ENCODE data around the gene ALK. TPM values are rescaled to one million over a fixed set of nuclear protein-coding genes. Genes with fewer than 3 reads are reported as not detected.
A peak's percentile ranks its signal among the peaks of the same experiment; 100 is the strongest.

ALK gene
- polyA plus RNA-seq, 12 donors = 0.03 to 1.6 (median 0.12) TPM; not detected in 1

GRCh38 chr2:29655391-29656086, 265.8 kb downstream of the ALK start:
- no peak for DNase-seq

DNA sequence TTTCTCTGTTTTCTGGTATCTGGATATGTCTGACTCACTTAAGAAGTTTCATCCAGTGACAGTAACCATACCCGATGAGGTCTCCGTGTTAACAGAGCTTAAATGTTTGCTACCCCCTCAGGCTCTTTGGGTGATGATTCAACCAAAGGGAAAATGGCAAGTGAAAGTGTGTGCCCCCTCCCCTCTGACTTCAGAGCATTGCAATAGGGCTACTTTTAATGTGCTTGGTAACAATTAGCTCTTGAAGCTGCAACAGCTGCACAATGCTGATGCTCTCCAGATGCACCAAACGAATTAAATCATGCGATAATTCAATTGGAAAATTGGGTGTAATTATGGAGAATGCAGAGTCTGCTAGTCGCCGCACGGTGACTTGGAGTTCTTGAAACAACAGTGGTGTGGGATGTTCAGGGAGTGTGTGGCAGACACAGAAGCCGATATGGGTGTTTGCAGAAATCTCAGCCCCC, 270.7 kb downstream of the ALK start:
- DNase-seq = no peak

DNA sequence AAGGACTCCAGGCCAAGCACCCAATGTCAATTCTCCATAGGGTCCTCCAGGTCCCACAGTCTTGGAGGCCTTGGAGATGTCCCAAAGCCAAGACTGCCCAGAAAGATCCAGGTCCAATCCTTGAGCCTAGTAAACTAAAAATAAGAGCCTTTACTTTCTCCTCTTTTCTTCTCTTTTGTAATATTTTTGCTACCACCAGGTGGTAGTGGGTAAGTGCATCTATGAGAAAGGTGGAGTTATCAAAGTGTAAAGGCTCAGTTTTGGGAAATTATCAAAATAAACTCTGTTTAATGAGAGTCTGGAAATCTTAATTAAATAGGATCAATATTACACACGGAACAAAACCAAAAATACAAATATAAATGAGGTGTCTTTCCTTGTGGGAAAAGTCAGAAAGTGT, 276.4 kb downstream of the ALK start:
- DNase-seq = no peak

- DNase-seq = no peak
Measured at GRCh38 chr2:29643196-29643595, 278.2 kb downstream of the ALK start.

DNA sequence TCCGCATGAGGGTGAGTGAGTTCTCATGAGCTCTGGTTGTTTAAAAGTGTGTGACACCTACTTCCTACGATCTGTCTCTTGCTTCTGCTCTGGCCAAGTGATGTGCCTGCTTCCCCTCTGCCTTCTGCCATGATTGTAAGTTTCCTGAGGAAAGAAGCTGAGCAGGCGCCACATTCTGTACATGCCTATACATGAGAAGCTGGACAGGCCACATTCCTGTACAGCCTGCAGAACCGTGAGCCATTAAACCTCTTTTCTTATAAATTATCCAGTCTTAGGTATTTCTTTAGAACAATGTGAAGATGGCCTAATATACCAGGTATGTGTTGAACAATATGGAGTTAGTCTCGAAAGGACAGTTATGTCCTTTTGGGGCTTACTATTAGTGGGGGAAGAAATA, 281.0 kb downstream of the ALK start:
- no peak for DNase-seq

- no peak for DNase-seq
Measured at GRCh38 chr2:29638641-29639040, 282.7 kb downstream of the ALK start.

- no peak for DNase-seq
Measured at GRCh38 chr2:29634916-29635315, 286.5 kb downstream of the ALK start.

DNA sequence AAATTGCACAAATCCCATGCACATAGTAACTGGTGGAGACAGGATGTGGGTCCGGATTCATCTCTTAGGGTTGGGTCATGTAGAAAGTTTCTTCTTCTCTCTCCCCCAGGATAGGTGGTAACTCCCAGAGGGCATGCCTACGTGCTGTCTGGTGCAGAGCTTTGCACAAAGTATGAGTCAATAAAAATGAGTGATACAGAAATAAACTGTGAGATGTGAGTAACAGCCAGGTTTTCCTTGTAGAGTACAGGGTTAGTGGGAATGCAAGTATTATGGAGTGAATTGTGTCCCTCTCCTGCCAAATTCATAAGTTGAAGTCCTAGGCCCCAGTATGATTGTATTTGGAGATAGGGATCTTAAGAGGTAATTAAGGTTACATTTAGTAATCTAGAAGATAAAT, 289.4 kb downstream of the ALK start:
- DNase-seq = no peak

- DNase-seq = no peak
Measured at GRCh38 chr2:29629495-29629894, 291.9 kb downstream of the ALK start.

- DNase-seq = no peak
Measured at GRCh38 chr2:29628862-29629261, 292.5 kb downstream of the ALK start.

DNA sequence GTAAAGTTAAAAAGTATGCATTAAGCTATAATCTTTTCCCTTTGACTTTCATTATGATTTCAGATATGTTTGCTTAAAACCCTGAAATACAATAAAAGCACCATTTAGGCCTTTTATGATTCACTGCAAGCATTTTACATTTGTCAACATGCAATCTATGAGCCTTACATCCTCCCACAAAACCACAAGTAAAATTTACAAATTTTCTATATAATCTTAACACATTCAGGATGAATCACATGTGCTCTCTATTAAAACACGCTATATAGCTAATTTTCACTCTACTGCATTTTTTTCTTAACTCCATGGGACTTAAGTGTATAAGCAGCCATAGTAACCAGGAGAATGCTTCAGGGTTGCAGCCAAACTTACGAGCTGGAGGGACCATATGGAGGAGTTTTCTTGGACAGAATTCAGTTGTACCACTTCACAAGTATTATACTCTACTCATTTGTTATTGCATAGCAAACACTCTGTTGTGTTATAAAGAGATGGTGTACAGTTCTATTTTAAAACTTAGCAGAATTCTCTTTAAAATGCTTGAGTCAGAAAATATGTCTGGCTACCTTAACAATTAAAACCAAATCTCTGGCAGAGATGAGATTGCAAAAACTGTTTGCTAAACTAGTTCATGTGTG, 293.2 kb downstream of the ALK start:
- no peak for DNase-seq

GRCh38 chr2:29627279-29627711, 294.1 kb downstream of the ALK start:
- peak; percentile 21 for DNase-seq

GRCh38 chr2:29620890-29621289, 300.5 kb downstream of the ALK start:
- no peak for DNase-seq

- no peak for DNase-seq
Measured at GRCh38 chr2:29619689-29620088, 301.7 kb downstream of the ALK start.

DNA sequence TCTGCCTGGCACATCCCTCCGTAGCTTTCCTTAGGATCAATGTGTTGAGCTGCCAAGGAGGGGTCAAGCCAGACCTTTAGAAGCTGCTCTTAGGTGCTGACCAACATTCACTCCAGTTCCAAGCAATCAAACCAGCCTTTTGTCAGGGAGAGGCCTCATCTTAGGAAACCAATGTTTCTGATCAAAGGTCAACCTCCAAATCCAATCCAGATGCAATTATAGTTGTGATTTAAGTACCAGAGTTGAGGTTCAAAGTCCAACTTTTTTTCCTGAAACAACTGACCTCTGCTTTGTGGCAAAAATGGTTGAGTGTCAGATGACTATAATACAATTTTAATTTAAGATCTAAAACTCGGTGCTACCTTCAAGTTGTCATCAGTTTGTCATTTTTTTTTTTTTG, 303.4 kb downstream of the ALK start:
- no peak for DNase-seq

- DNase-seq = no peak
Measured at GRCh38 chr2:29617351-29617750, 304.0 kb downstream of the ALK start.

- no peak for DNase-seq
Measured at GRCh38 chr2:29616569-29616968, 304.8 kb downstream of the ALK start.

DNA sequence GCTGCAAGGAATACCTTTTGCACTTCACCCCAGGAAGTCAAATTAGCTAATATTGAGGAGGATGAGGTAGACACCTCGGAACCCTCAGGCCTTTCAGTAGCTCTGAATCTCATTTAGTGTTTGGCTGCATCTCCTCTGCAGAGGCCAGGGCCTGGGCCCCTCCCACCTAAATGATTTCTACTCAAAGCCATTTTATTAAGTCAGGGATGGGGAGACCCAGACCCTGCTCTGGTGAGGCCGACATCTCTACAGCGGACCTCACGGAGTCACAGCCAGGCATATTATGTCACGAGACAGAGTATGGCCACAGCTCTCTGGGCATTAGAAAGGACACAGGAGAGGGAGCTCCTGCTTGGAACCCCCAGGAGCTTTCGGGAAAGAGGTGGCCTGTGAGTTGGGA, 305.5 kb downstream of the ALK start:
- no peak for DNase-seq

- DNase-seq = no peak
Measured at GRCh38 chr2:29615183-29615582, 306.2 kb downstream of the ALK start.

DNA sequence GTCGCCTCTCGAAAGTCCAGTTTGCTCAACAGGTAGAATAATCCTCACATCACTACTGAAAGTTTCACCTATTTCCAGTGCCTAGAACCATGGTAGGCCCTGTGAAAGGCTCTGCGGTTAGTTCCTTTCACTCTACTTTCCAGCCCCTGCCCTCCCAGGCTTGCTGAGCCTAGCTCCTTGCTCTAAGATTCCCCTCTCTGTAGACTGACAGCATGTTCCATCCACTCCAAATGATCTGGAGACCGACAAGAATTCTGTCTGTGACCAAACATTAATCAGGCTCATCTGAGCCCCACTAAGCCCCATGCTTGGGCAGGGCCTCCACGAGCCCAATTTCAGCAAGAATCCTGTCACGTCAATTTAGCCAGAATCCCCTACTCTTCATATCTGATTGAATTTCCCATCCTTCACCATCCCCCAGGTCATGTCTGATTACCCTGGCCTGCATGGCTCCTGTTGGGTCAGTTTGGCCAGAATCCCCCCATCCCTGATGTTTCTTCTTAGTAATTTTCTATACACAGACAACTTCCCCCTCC, 307.0 kb downstream of the ALK start:
- no peak for DNase-seq

- DNase-seq = no peak
Measured at GRCh38 chr2:29613792-29614266, 307.6 kb downstream of the ALK start.

DNA sequence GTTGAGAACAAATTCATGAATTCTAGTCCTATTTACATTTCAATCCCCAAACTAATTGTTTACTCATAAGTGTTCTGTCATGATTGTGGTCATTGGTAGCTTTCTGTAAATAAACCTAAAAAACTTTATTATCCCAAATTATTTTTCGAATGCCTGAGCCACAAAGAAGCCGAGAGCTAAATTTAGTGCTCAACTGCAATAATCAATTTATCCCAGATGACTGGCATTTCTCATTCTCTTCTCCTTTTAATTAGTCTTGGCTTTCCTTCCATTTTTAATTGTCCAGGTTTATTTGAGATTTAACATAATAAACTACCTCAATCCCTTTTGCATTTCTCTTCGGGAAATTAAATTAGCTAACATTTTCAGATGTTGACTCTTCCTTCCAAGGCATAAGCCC, 308.3 kb downstream of the ALK start:
- DNase-seq = no peak

DNA sequence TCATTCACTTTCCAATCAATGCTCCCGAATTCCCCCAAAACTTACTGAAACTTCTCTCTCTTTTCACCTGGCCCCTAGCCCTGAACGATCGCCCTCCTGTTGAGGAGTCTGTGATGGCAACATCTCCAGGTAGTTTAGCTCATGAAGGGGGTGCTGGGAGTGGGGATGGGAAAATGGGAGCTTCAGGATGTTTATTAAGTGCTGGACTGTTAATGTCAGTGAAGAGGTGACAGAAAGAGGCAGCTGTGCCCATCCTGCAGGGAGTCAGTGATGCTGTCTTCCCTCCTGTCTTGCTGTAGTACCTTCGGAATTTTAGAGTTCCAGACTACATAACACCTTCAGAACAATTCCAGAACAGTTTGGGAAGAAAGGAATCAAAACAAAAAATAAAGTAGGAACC, 308.8 kb downstream of the ALK start:
- no peak for DNase-seq
